ENCODE measurements around the gene SHH. TPM values are rescaled to one million over a fixed set of nuclear protein-coding genes. Genes with fewer than 3 reads are reported as not detected.

SHH gene
- total and polyA plus RNA-seq, 2 experiments from 2014 or later: not detected

GRCh38 chr7:155832581-155832981, 20.3 kb upstream of the SHH start (continued):
- no peak for TF ChIP-seq CTCF (conservative IDR thresholded peaks at IDR 0.05; ENCODE audit: low read depth in 2 of 2)
- no peak for TF ChIP-seq ZNF331 (CRISPR knock-in tag; IDR thresholded peaks at IDR 0.05; ENCODE audit: low read depth)
- TF ChIP-seq JUNB (IDR thresholded peaks at IDR 0.05; ENCODE audit: unreplicated experiment): no peak
- no peak for TF ChIP-seq EZH2phosphoT487 (IDR thresholded peaks at IDR 0.05; ENCODE audit: unreplicated experiment)

GRCh38 chr7:155831807-155832524, 19.7 kb upstream of the SHH start:
- Histone ChIP-seq H3K27me3 (ENCODE audit: insufficient read depth) (no peaks in the 10 kb centered on the region), H3K4me2 (no peak overlapping the region), H3K4me1 (ENCODE audit: insufficient read depth) (no peaks in the 10 kb centered on the region; the same call in 1 of the 2 replicates), H3K36me3 (ENCODE audit: insufficient read depth) (no peaks in the 10 kb centered on the region), H3K4me3 (no peak overlapping the region), H4K20me1 (replicated peaks; ENCODE audit: insufficient read depth) (no peaks in the 10 kb centered on the region), H3K27ac (ENCODE audit: low read depth) (no peak overlapping the region), H3F3A (replicated peaks; ENCODE audit: low read depth) (no peaks in the 10 kb centered on the region), H2AFZ (no peak overlapping the region), H3K9me2 (ENCODE audit: insufficient read depth) (no peaks in the 10 kb centered on the region), H3K79me2 (replicated peaks; ENCODE audit: insufficient read depth) (no peaks in the 10 kb centered on the region)
- Mint-ChIP-seq H3K9me3 (no peaks in the 10 kb centered on the region), H3K36me3 (ENCODE audit: low read depth) (no peaks in the 10 kb centered on the region), H3K27me3 (ENCODE audit: insufficient read depth, low read depth, poor library complexity) (peaks cover 11% of the 10 kb centered on the region), H3K27ac (no peak overlapping the region), H3K4me1 (peaks cover 16% of the 10 kb centered on the region), H3K4me3 (no peak overlapping the region)
- DNase-seq (ENCODE audit: low spot score) (no peak), ATAC-seq (no peak)
- no peak for TF ChIP-seq STAT1 (IDR thresholded peaks at IDR 0.05; ENCODE audit: unreplicated experiment)
- no peak for TF ChIP-seq POLR2AphosphoS5 (IDR thresholded peaks at IDR 0.05; ENCODE audit: low read depth)
- TF ChIP-seq ETS1 (IDR thresholded peaks at IDR 0.05): no peak
- no peak for TF ChIP-seq ZNF462 (CRISPR knock-in tag; IDR thresholded peaks at IDR 0.05)
- no peak for TF ChIP-seq EZH2 (IDR thresholded peaks at IDR 0.05; ENCODE audit: low read depth, unreplicated experiment)
- no peak for TF ChIP-seq JUNB (IDR thresholded peaks at IDR 0.05; ENCODE audit: unreplicated experiment)
- TF ChIP-seq ZNF331 (CRISPR knock-in tag; IDR thresholded peaks at IDR 0.05; ENCODE audit: low read depth): no peak
- no peak for TF ChIP-seq CTCF (conservative IDR thresholded peaks at IDR 0.05; ENCODE audit: low read depth in 2 of 2)
- TF ChIP-seq NANOG (IDR thresholded peaks at IDR 0.05; ENCODE audit: borderline replicate concordance): no peak
- TF ChIP-seq CREB1 (CRISPR knock-in tag; IDR thresholded peaks at IDR 0.05; ENCODE audit: low read depth): no peak

All from GM23338 (cell line).